Trophoblast cell (in vitro differentiated cells and primary cell): Measurements from ENCODE around the gene SEMA4G.

Experiments used
- DNase-seq, 2 donors: peaks; one replicate each; pipeline ENCODE4 v3.0.0-alpha.2; 2016
- H2AFZ ChIP-seq: 2 replicates; pipeline ENCODE4 v1.6.1; 2013; ENCODE audit warnings: low read length, moderate library complexity, mild to moderate bottlenecking; ENCODE audit not compliant: insufficient read depth, poor library complexity
- H2AK5ac ChIP-seq: 2 replicates; pipeline ENCODE4 v1.6.1; 2013; ENCODE audit warnings: mild to moderate bottlenecking, low read length
- H2BK120ac ChIP-seq: 2 replicates; pipeline ENCODE4 v1.6.1; 2013; ENCODE audit warnings: low read length, mild to moderate bottlenecking, moderate library complexity; ENCODE audit not compliant: insufficient read depth, poor library complexity
- H2BK12ac ChIP-seq: 2 replicates; pipeline ENCODE4 v1.6.1; 2013; ENCODE audit warnings: mild to moderate bottlenecking, low read length, moderate library complexity
- H2BK5ac ChIP-seq: 2 replicates; pipeline ENCODE4 v1.6.1; 2013; ENCODE audit warnings: low read length, low read depth, moderate library complexity, mild to moderate bottlenecking; ENCODE audit not compliant: poor library complexity
- H3K14ac ChIP-seq: 2 replicates; pipeline ENCODE4 v1.6.1; 2013; ENCODE audit warnings: mild to moderate bottlenecking, low read length
- H3K18ac ChIP-seq: 2 replicates; pipeline ENCODE4 v1.6.1; 2013; ENCODE audit warnings: mild to moderate bottlenecking, low read length
- H3K23ac ChIP-seq: 2 replicates; pipeline ENCODE4 v1.6.1; 2013; ENCODE audit warnings: low read length
- H3K27ac ChIP-seq: 2 replicates; pipeline ENCODE4 v1.5.1; 2013; ENCODE audit warnings: low read depth, mild to moderate bottlenecking, inconsistent platforms, low read length, moderate library complexity
- H3K27me3 ChIP-seq: 2 replicates; pipeline ENCODE4 v1.6.1; 2013; ENCODE audit warnings: inconsistent platforms, mild to moderate bottlenecking, low read length, moderate library complexity; ENCODE audit not compliant: insufficient read depth
- H3K36me3 ChIP-seq, 2 experiments: 1 replicate in 1 of 2; 2 replicates in 1 of 2; pipeline ENCODE4 v1.6.1; 2013; ENCODE audit warnings: low read length in 2 of 2, mild to moderate bottlenecking in 2 of 2, moderate library complexity in 1 of 2; ENCODE audit not compliant: insufficient read depth in 2 of 2, control insufficient read depth in 1 of 2
- H3K4ac ChIP-seq: 2 replicates; pipeline ENCODE4 v1.6.1; 2013; ENCODE audit warnings: low read depth, mild to moderate bottlenecking, low read length, moderate library complexity
- H3K4me1 ChIP-seq, 2 experiments: 1 replicate in 1 of 2; 2 replicates in 1 of 2; pipeline ENCODE4 v1.6.1; 2013; ENCODE audit warnings: low read length in 2 of 2, mild to moderate bottlenecking in 2 of 2, moderate library complexity in 1 of 2; ENCODE audit not compliant: insufficient read depth in 2 of 2, control insufficient read depth in 1 of 2
- H3K4me2 ChIP-seq: 2 replicates; pipeline ENCODE4 v1.6.1; 2013; ENCODE audit warnings: inconsistent platforms, mild to moderate bottlenecking, low read length, moderate library complexity
- H3K4me3 ChIP-seq: 2 replicates; pipeline ENCODE4 v1.5.1; 2013; ENCODE audit warnings: mild to moderate bottlenecking, low read depth, low read length, inconsistent platforms
- H3K79me1 ChIP-seq: one replicate; pipeline ENCODE4 v1.6.1; 2013; ENCODE audit warnings: low read length
- H3K79me2 ChIP-seq: 2 replicates; pipeline ENCODE4 v1.6.1; 2013; ENCODE audit warnings: low read length, mild to moderate bottlenecking; ENCODE audit not compliant: control insufficient read depth, insufficient read depth, poor library complexity
- H3K9ac ChIP-seq: 2 replicates; pipeline ENCODE4 v1.6.1; 2013; ENCODE audit warnings: mild to moderate bottlenecking, low read length
- H3K9me3 ChIP-seq: 2 replicates; pipeline ENCODE4 v1.6.1; 2013; ENCODE audit warnings: low read depth, mild to moderate bottlenecking, control low read depth, inconsistent platforms, low read length; ENCODE audit not compliant: insufficient read depth
- H4K12ac ChIP-seq: 2 replicates; pipeline ENCODE4 v1.6.1; 2013; ENCODE audit warnings: low read depth, mild to moderate bottlenecking, low read length, moderate library complexity
- H4K8ac ChIP-seq: 2 replicates; pipeline ENCODE4 v1.6.1; 2013; ENCODE audit warnings: low read depth, mild to moderate bottlenecking, low read length, moderate library complexity
- H4K91ac ChIP-seq: one replicate; pipeline ENCODE4 v1.6.1; 2013; ENCODE audit warnings: low read depth, mild to moderate bottlenecking, low read length, moderate library complexity
- WGBS: extraction: QIAGEN DNeasy Blood & Tissue Kit; methylation state at CpG from one replicate; pipeline ENCODE4 v1.1.7; 2013; ENCODE audit warnings: missing lambda C conversion rate; ENCODE audit not compliant: insufficient read length, insufficient coverage; ENCODE audit errors: extremely low coverage; 5-methylcytosine and 5-hydroxymethylcytosine counted together

The SEMA4G gene

GRCh38 chr10:100943508-100943907, 25.8 kb upstream of the SEMA4G start:
- no peaks in the 10 kb centered on the region for H3K27me3 ChIP-seq
- no peak overlapping the region for H3K23ac ChIP-seq
- no peak overlapping the region for H2AK5ac ChIP-seq
- no peak overlapping the region for H2BK12ac ChIP-seq
- H4K8ac ChIP-seq, result no peak overlapping the region
- DNase-seq, result no peak
- H3K36me3 ChIP-seq, result peaks cover 19 to 23% of the 10 kb centered on the region in 2 experiments
- H2BK5ac ChIP-seq, result no peak overlapping the region
- no peak overlapping the region for H3K4me2 ChIP-seq
- H3K9ac ChIP-seq, result no peak overlapping the region
- H2BK120ac ChIP-seq, result no peak overlapping the region
- no peaks in the 10 kb centered on the region for H3K4me1 ChIP-seq
- no peak overlapping the region for H3K27ac ChIP-seq
- no peaks in the 10 kb centered on the region for H3K79me1 ChIP-seq
- no peak overlapping the region for H3K4ac ChIP-seq
- no peak overlapping the region for H2AFZ ChIP-seq
- H3K4me3 ChIP-seq, result no peak overlapping the region
- H4K91ac ChIP-seq, result no peak overlapping the region
- no peaks in the 10 kb centered on the region for H3K9me3 ChIP-seq
- H3K18ac ChIP-seq, result no peak overlapping the region
- no peak overlapping the region for H3K14ac ChIP-seq
- no peaks in the 10 kb centered on the region for H3K79me2 ChIP-seq
- H4K12ac ChIP-seq, result no peak overlapping the region

- Histone ChIP-seq H3K79me2 (no peaks in the 10 kb centered on the region), H3K14ac (no peak overlapping the region), H2BK120ac (no peak overlapping the region), H3K9ac (no peak overlapping the region), H3K36me3 (peaks cover 15 to 18% of the 10 kb centered on the region in 2 experiments), H2AK5ac (no peak overlapping the region), H2AFZ (no peak overlapping the region), H3K27me3 (no peaks in the 10 kb centered on the region), H2BK5ac (no peak overlapping the region), H3K18ac (no peak overlapping the region), H4K91ac (no peak overlapping the region), H3K9me3 (no peaks in the 10 kb centered on the region), H3K4me1 (no peaks in the 10 kb centered on the region), H3K4me2 (no peak overlapping the region), H3K79me1 (no peaks in the 10 kb centered on the region), H3K23ac (no peak overlapping the region), H4K12ac (no peak overlapping the region), H3K27ac (no peak overlapping the region), H2BK12ac (no peak overlapping the region), H3K4ac (no peak overlapping the region), H3K4me3 (no peak overlapping the region), H4K8ac (no peak overlapping the region)
- no peak for DNase-seq
Measured at GRCh38 chr10:100945754-100946153, 23.6 kb upstream of the SEMA4G start.

- Histone ChIP-seq H2BK5ac (no peak overlapping the region), H2AK5ac (no peak overlapping the region), H3K23ac (no peak overlapping the region), H3K4ac (no peak overlapping the region), H4K91ac (no peak overlapping the region), H2BK12ac (no peak overlapping the region), H3K9ac (no peak overlapping the region), H4K8ac (no peak overlapping the region), H3K18ac (no peak overlapping the region), H3K4me2 (no peak overlapping the region), H2BK120ac (no peak overlapping the region), H3K79me2 (no peaks in the 10 kb centered on the region), H3K27me3 (no peaks in the 10 kb centered on the region), H3K4me1 (no peaks in the 10 kb centered on the region), H3K14ac (no peak overlapping the region), H3K36me3 (peaks cover 22 to 32% of the 10 kb centered on the region in 2 experiments), H3K4me3 (no peak overlapping the region), H3K9me3 (no peaks in the 10 kb centered on the region), H3K79me1 (no peaks in the 10 kb centered on the region), H3K27ac (no peak overlapping the region), H4K12ac (no peak overlapping the region), H2AFZ (no peak overlapping the region)
- no CpG with 5 or more reads among the region's 3 CpGs for WGBS
- DNase-seq, result peak in 1 of 2 donors; percentile 35
Measured at GRCh38 chr10:100948916-100949315, 20.4 kb upstream of the SEMA4G start.

- peaks cover 8 to 13% of the 10 kb centered on the region in 2 experiments for H3K36me3 ChIP-seq
- no peak overlapping the region for H2AFZ ChIP-seq
- no peak overlapping the region for H3K27ac ChIP-seq
- no peak overlapping the region for H2BK120ac ChIP-seq
- H3K23ac ChIP-seq, result no peak overlapping the region
- no peak overlapping the region for H2BK12ac ChIP-seq
- H3K4me3 ChIP-seq, result no peak overlapping the region
- no peaks in the 10 kb centered on the region for H3K79me2 ChIP-seq
- H4K8ac ChIP-seq, result no peak overlapping the region
- no peak overlapping the region for H3K4me2 ChIP-seq
- no peak overlapping the region for H3K14ac ChIP-seq
- H4K12ac ChIP-seq, result no peak overlapping the region
- H3K4ac ChIP-seq, result no peak overlapping the region
- H4K91ac ChIP-seq, result no peak overlapping the region
- H3K79me1 ChIP-seq, result no peaks in the 10 kb centered on the region
- no peak overlapping the region for H2BK5ac ChIP-seq
- no peak overlapping the region for H3K9ac ChIP-seq
- H2AK5ac ChIP-seq, result no peak overlapping the region
- no peak for DNase-seq
- no peaks in the 10 kb centered on the region for H3K27me3 ChIP-seq
- no peaks in the 10 kb centered on the region for H3K4me1 ChIP-seq
- no peak overlapping the region for H3K18ac ChIP-seq
- H3K9me3 ChIP-seq, result no peaks in the 10 kb centered on the region
Measured at GRCh38 chr10:100960251-100960650, 9.1 kb upstream of the SEMA4G start.
